Measurements from ENCODE around the gene ZFHX3.
A peak's percentile ranks its signal among the peaks of the same experiment; 100 is the strongest.
"Not testable (repeated sequence)": the region's sequence is repeated elsewhere in the genome, so short reads cannot be mapped to it uniquely, and the experiment has no call there.

ZFHX3 gene

DNA sequence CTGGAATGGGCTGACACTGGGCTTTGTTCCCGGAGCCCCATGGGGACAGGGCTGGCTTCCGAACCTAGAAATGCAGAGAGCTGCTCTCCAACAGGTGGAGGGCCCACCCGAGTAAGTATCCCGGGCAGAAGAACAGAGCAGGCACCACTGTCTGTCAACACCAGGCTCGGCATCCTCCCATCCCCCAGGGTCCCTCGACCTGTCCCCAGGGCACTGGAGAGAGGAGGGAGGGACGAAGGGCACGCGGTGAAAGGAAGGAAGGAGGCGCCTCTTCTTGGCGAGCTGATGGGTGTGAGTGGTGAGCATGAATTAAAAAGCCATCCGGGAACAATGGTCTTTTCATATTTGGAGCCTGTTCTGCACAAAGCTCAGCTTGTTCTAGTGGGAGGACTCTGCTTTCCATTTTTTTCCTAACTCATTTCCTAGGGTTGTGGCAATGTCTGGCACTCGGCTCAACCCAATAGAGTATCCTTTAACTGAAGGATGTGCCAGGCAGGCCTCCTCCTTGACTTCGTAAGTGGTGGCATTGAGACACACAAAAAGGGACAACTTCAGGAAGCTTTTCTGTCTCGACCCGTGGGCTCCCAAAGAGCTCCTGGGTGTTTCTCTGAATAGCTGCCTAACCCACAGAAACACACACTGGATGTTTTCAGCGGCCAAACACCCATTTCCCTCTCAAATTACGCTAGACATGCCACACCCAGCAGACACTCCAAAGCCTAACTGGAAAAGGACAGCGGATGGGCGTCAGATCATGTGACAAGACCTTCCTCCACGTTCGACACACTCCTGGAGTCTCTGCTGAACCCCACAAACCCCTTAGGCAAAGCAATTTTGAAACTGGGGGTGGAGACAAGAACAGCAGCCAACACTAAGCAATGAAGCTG lies 47.7 kb downstream of the ZFHX3 start:
- DNase-seq (ENCODE audit: low read depth, low spot score), result peak; percentile 40

DNA sequence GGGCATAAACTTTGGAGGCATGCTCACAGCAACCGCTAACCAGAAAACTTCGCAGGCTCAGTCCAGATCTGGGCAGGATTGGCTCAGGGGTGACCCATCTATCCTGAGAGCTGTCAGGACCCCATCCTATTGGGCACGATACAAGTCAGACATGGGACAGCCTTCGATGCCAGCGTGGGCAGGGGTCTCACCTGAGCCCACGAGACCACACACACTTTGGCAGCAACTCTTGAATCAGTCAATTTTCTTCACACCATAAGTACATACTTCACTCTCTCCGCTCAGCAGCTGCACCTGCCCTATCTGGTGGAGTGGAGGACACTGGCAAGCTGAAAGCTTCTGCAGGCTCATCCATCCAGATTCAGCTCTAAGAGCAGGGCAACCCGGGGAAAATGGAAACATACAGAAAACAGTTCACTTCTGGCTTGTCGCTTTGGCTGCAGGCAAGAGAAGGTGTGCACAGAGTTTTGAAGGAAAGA lies 48.3 kb downstream of the ZFHX3 start:
- DNase-seq (ENCODE audit: low read depth, low spot score), result no peak

DNA sequence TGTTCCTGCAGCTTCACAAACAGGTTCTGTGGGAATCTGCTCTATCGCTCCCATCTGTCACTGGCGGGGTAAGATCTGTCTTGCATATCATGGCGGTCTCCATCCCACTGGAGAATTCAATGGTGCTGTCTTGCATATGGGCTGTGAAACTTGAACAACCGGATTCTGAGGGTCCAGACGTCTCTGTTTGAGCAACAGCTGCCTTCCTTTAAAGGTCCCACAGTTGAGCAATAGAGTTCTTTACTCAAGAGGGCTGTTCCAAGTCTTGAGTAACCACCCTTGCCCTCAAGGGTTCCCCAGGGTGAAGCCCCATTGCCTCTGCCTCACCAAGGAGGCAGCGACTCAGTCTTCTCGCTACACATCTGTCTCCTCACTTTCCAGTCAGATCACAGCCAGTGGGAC lies 50.8 kb downstream of the ZFHX3 start:
- DNase-seq (ENCODE audit: low read depth, low spot score), result no peak

DNA sequence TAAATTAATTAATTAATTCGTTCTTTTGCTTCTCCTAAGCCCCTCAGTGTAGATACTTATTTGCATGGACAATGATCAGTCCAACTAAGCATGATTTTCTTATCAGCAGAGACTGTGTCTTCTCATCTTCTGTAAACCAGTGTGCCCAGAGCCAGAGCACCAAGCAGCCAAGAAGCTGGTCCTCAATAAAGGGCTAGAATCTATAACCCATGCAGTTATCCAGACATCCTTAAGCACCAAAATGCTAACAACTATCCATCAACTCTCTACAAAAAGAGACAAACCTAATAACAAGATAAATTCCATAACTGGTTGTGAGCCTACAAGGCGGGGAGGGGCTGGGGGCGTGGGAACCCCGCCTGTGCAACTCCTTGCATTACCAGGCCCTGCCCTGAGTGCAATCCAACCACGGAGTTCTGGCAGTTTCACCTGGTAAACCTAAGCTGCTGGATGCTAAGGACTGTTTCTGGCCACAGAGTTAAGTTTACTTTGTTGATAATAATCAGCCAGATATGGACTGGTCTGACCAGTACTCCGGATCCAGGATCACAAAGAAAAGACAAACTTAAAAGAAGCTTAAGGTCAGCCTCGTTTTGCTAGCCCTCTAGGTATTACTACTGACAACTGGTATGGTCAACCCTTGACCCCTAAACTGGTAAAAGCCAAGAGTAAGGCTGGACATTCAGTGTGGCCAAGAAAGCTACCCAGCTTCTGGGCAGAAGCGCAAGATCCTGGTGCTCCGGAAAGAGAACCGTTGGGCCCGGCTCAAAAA lies 51.5 kb downstream of the ZFHX3 start:
- DNase-seq (ENCODE audit: low read depth, low spot score), result no peak

DNA sequence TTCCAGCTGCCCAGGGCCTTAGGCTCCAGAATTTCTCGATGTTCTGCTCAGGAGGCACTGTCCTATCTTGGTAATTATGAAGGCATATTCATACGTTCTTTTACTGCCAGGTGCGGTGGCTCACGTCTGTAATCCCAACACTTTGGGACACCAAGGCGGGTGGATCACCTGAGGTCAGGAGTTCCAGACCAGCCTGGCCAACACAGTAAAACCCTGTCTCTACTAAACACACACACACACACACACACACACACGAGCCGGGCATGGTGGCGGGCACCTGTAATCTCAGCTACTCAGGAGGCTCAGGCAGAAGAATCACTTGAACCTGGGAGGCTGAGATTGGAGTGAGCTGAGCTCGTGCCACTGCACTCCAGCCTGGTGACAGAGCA lies 52.1 kb downstream of the ZFHX3 start:
- not testable (repeated sequence) for DNase-seq (ENCODE audit: low read depth, low spot score)

DNA sequence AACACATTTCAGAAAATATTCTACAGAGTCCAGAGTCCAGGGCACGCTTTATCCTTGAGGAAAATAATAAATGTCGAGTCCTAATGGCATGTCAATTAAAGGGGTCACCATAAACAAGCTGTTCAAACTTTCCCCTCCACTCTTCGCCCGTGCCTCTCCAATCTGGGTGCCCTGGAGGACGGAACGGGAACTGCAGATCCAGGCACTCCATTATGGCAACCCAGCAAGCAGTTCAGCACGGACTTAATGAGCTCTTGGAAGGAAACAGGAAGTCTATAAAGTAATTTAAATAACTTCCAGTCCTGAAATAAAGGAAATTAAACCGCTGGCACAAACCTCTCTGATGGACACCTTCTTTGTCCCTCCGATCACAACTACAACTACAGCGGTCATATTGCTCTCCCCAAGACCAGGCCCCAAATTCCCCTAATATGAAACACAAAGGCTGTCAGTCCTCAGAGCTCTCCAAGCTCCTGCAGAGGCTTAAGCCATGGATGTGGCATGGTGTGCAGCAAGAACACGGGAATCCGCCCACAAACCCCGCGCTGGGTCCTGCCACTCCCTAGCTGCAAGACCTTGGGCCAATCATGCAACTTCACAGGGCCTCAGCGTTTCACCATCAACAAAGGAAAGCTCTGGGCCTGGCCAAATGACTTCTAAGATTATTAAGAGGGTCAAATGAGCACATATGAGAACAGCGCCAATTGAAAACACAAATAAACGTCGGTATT lies 52.6 kb downstream of the ZFHX3 start:
- no peak for DNase-seq (ENCODE audit: low read depth, low spot score)

DNA sequence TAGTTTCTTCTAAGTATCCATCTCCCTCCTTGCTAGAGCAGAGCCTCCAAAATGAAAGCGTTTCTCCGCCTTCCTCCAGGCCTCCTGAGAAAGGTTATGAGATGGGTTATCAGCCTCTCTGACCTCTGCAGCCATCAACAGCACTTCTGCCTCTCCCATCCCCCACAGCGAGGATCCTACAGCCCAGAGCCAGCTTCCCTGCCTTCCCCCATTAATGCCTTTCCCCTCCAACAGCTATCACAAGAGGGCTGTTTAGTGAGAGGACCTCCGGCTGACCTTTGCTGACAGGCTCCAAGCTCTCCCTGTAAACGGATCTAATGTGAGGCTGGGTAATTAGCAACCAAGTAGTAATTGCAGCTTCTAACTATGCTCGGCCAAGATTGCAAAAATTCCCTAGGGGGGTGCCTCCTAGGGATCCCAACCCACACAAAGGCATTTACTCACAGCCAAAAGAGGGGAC lies 55.8 kb downstream of the ZFHX3 start:
- DNase-seq (ENCODE audit: low read depth, low spot score), result peak; percentile 39

DNA sequence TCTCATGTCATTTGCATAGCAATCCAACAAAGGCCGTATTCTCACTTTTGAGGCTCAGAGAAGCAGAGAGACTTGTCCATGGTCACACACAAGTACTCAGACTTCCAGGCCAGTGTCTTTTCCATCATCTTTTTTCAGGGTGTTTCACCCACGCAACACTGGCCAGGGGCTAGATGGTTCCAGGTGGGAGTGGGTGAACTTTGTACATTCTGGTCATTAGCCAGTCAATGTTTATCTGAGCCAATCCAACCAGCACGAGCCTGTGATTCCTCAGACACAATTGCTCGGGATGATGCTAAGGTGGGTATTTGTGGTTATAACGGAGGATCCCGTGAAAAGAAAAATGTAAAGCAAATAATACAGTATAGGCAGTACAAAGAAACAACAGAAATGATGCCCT lies 56.3 kb downstream of the ZFHX3 start:
- DNase-seq (ENCODE audit: low read depth, low spot score), result no peak

DNA sequence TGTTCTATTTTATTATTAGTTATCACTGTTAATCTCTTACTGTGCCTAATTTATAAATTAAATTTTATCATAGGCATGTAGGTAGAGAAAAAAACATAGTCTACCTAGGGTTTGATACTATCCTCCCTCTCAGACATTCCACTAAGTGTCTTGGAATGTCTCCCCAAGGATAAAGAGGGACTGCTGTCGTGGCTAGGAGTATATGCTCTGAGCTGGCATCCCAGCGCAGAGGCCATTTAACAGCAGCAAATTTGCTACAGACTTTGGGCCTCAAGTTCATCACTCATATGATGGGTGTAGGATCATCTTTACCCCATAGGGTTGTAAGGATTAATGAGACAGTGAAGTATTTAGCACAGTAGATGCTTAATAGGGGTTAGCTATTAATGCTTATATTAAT lies 56.7 kb downstream of the ZFHX3 start:
- peak; percentile 33 for DNase-seq (ENCODE audit: low read depth, low spot score)

DNA sequence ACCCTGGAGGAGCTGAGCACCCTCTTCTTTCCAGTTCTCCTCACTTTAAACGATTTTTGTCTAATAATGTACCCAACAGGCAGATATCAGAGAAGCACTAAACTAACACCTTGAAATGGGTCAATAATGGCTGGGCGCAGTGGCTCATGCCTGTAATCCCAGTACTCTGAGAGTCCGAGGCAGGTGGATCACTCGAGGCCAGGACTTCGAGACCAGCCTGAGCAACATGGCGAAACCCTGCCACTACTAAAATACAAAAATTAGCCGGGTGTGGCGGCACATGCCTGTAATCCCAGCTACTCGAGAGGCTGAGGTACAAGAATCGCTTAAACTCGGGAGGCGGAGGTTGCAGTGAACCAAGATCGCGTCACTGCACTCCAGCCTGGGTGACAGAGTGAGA lies 57.4 kb downstream of the ZFHX3 start:
- DNase-seq (ENCODE audit: low read depth, low spot score), result no peak

DNA sequence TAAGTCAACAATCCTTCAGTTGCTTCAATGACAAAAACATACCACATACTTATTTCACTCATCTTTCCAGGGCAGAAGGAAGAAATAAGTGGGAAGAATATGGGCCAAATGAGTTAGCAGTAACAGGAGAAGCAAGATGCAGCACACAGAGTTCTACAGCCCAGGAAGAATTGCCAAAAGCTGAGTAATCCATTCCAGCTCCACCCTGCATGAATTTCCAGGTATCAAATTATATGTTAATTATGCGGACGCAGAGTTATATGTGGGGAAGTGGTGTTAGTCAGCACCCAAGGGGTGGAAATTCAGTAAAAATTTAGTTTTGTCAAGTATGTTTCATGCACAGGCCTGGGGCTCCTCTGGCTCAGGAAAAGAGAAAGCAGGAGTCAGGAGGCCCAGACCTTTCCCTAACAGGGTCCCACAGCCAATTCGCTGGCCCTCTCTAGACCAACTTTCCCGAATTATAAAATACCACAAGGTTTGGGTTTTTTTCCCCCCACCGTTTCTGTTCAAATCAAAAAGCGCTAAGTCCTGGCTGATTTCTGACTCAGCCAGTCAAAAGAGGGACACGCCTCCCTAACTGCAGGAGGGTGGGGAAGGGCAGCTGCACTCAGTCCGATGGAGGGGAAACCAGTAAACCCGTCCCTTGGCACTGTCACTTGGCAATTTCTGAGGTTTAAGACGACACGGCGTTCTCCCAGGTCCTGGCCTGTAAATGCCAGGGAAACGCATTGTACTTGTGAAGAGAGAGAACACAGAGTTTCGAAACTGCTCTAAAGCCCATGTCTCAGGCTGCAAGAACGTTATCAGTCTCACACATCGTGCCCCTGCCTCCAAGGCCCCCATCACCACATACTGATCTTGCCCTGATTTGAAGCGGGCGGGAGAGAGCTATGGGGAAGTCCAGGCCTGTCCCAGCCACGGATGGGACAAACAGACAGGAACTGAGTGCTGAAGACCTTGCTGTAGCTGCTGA lies 58.1 kb downstream of the ZFHX3 start:
- DNase-seq (ENCODE audit: low read depth, low spot score), result peak; percentile 93

DNA sequence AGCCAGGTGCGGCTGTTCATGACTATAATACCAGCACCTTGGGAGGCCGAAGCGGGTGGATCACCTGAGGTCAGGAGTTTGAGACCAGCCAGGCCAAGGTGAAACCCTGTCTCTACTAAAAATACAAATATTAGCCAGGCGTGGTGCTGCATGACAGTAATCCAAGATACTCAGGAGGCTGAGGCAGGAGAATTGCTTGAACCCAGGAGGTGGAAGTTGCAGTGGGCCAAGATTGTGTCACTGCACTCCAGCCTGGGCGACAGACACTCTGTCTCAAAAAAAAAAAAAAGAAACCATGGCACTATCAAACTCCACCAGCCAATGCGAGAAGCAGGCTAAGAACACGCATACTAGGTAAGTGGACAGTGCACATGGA lies 58.7 kb downstream of the ZFHX3 start:
- not testable (repeated sequence) for DNase-seq (ENCODE audit: low read depth, low spot score)

DNA sequence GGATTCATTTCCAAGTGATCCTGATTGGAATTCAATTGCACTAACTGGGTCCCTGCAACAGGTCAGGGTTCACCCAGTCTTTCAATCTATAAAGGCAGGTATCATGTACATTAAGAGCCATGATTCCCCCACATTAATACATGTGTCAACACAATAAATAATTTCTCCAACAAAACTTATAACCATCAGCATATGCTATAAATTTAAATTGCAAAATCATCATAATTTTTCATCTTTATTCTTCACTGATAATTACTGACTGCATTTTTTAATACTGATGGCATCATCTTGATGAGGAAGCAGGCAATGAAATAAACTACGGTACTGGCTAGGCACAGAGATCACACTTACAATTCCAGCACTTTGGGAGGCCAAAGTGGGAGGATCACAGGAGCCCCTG lies 59.4 kb downstream of the ZFHX3 start:
- DNase-seq (ENCODE audit: low read depth, low spot score), result no peak

DNA sequence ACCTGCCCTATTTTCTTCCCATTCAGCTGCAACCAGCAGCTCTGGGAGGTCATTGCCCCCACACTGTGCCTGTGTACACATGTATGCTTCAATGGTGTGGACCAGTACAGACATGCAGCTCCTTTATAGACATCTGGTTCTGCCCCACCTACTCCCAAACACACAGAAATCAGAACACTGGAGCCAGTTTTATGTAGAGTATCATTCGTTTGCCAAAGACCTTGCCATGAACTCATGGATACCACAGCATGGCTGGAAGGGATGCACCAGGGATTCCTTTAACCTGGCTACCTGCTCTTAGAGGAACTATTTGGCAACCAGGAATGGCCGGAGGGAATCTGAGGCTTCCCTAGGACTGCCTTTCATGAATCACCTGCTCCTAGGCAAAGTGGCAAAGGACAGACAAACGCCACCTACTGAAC lies 60.4 kb downstream of the ZFHX3 start:
- DNase-seq (ENCODE audit: low read depth, low spot score), result no peak

DNA sequence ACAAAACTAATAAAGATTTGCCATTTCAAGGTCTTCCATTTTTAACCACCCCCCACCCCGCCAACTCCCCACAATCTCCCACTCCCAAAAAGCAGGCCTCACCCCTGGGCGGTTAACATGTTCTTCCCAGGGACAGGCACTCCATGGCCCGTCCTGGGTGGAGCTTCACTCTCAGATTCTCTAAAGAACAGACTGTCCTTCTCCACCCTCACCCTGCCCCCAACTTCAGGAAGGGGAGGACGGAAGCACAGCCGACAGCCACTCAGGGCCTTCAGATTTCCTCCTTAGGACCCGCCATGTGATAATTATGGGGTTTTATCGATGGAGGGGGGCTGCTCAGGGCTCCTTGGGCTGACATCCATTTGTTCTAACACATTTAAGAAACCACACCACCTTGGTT lies 61.9 kb downstream of the ZFHX3 start:
- no peak for DNase-seq (ENCODE audit: low read depth, low spot score)

DNA sequence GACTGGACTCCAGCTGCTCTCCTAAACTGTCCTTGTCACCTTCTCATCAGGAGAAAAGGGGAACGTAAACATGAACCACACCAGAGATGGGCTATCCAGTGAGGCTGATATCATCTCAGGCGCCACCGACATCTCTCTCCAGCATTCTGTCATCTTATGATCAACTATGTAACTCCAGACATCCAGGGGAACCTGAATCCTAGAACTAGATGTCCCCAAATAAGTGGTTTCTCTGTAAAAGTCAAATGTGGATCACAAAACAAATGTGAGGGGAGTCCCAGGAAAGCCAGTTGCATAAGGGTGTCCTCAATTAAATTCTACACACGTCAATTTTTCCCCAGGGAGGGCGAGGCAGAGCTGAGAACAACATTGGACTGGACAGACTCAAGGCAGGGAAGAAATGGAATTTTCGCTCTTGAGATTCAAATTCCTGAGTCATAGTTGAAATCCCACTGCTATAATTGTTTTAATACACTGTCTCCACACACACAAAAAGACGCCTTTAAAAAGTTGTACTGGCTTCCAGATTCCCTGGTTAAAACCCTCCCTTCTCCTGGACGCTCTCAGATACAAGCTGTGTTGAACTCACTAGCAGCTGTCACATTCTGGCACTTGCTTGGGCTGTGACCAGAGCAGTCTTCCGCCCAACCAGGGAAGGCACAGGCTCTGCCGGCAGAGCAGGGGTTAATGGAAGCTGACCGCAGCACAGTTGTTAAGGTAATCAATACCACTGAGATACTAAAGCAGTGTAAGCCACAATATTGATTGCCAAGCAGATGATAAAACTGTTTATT lies 62.6 kb downstream of the ZFHX3 start:
- peak; percentile 73 for DNase-seq (ENCODE audit: low read depth, low spot score)

DNA sequence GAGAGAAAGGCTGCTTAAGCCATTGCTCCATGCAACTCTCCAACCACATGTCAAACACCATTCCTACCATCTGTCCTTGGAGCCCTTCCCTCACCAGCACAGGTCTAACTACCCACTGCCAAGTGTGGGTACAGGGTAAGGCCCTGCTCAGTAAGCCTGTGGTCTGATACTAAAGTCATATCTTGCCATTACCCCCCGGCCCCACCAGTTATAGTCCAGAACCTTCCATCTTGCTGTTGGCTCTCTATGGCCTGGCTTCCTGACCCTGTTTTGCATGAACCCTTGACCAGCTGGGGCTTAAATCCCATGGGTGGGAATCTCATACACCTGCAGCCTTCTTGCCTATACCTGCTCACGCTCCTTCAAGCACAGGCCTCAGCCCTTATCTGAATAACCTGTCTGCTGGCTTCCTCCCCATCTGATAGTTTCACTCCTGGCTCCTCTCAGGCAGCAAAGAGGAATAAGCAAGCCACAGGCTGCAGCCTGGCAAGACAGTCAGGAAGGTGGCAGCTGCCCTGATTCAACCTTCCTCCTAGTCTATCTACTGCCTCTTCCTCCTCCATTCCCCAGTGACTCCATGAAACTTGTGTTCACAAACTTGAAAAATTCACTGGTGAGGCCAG lies 64.1 kb downstream of the ZFHX3 start:
- no peak for DNase-seq (ENCODE audit: low read depth, low spot score)

DNA sequence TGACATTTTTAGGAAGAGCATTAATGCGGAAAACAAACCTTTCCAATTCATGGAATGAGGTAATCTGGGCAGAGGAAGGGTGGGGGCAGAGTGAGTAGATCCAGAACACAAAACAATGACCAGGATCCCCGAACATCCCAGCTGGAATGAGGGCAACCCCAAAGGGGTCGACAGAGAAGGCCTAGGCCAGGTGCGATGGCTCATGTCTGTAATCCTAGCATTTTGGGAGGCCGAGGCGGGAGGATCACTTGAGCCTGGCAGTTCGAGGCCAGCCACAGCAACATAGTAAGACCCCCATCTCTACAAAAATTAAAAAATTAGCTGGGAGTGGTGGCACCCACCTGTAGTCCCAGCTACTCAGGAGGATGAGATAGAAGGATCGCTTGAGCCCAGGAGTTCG lies 64.7 kb downstream of the ZFHX3 start:
- DNase-seq (ENCODE audit: low read depth, low spot score), result peak; percentile 50

DNA sequence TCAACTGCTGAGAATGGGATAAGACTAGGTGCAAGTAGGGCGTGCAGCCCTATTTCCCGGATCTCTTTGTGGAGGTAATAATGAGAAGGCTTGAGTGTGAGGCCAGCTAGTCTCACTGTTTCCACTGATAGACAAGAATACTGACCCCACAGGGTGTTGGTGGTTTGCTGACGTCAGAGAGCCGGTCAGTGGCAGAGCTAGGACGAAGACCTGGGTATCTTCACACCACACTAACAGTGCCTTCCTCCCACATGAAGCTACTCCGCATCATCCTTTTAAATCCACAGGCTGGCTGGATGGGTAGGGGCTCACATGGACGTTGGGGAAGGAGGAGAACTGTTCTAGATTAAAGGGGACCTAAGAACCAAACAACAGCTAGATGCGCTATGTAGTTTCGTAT lies 68.0 kb downstream of the ZFHX3 start:
- DNase-seq (ENCODE audit: low read depth, low spot score), result no peak

DNA sequence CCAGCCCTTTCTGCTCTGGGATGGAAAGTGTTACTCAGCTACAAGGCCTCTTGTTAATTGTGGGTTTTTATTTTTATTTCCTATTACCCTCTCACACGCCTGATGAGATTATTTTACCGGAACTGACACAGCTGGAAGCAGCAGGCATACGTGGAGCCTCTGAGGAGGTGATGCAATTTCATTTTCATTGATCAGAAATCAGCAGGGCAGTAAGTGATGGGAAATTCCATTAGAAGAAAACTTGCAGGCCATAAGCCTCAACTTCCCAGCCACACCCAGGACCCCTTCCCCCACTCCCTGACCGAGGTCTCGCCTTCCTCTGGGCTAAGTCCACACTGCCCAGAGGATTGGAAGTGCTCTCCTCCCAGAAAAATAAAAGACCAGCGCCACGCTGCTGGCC lies 69.7 kb downstream of the ZFHX3 start:
- DNase-seq (ENCODE audit: low read depth, low spot score), result no peak

Data from astrocyte of the hippocampus (primary cell).